ENCODE results near the gene CRADD. TPM values are rescaled to one million over a fixed set of nuclear protein-coding genes. Genes with fewer than 3 reads are reported as not detected.
A peak's percentile ranks its signal among the peaks of the same experiment; 100 is the strongest.

Gene CRADD
- total RNA-seq, 1 donor from 2014 or later = 17.1 TPM

- H3K27me3 ChIP-seq = no peaks in the 10 kb centered on the region
- TF ChIP-seq CTCF (IDR thresholded peaks at IDR 0.05) = no peak
- intact Hi-C loops (cut with DNase I) = no loop called here
- DNase-seq (no peak), ATAC-seq (no peak)
- no peaks in the 10 kb centered on the region for H3K36me3 ChIP-seq
- H3K4me1 ChIP-seq = no peaks in the 10 kb centered on the region
- no peaks in the 10 kb centered on the region for H3K9me3 ChIP-seq
- no peak overlapping the region for H3K27ac ChIP-seq
- H3K4me3 ChIP-seq = no peak overlapping the region
These were observed 52.8 kb downstream of the CRADD start for GRCh38 chr12:93729934-93730333.

- Histone ChIP-seq H3K27me3 (no peaks in the 10 kb centered on the region), H3K4me1 (peaks cover 7% of the 10 kb centered on the region), H3K36me3 (no peaks in the 10 kb centered on the region), H3K4me3 (no peak overlapping the region), H3K27ac (no peak overlapping the region), H3K9me3 (no peaks in the 10 kb centered on the region)
- ATAC-seq (peak; percentile 41), DNase-seq (no peak)
- no peak for TF ChIP-seq CTCF (IDR thresholded peaks at IDR 0.05)
- intact Hi-C loops (cut with DNase I) = no loop called here
These were observed 56.2 kb downstream of the CRADD start for GRCh38 chr12:93733358-93733757.

GRCh38 chr12:93733928-93734327 is 56.8 kb downstream of the CRADD start:
- Histone ChIP-seq H3K4me3 (no peak overlapping the region), H3K4me1 (peaks cover 7% of the 10 kb centered on the region), H3K27me3 (no peaks in the 10 kb centered on the region), H3K9me3 (no peaks in the 10 kb centered on the region), H3K27ac (no peak overlapping the region), H3K36me3 (no peaks in the 10 kb centered on the region)
- DNase-seq (no peak), ATAC-seq (no peak)
- intact Hi-C loops (cut with DNase I) = no loop called here
- no peak for TF ChIP-seq CTCF (IDR thresholded peaks at IDR 0.05)

GRCh38 chr12:93734784-93735183 is 57.6 kb downstream of the CRADD start:
- no peak overlapping the region for H3K27ac ChIP-seq
- ATAC-seq (no peak), DNase-seq (no peak)
- intact Hi-C loops (cut with DNase I) = no loop called here
- H3K9me3 ChIP-seq = no peaks in the 10 kb centered on the region
- H3K36me3 ChIP-seq = no peaks in the 10 kb centered on the region
- no peak for TF ChIP-seq CTCF (IDR thresholded peaks at IDR 0.05)
- H3K4me3 ChIP-seq = no peak overlapping the region
- no peaks in the 10 kb centered on the region for H3K27me3 ChIP-seq
- H3K4me1 ChIP-seq = peaks cover 11% of the 10 kb centered on the region

- Histone ChIP-seq H3K36me3 (no peaks in the 10 kb centered on the region), H3K27me3 (no peaks in the 10 kb centered on the region), H3K4me3 (no peak overlapping the region), H3K4me1 (peaks cover 22% of the 10 kb centered on the region), H3K9me3 (no peaks in the 10 kb centered on the region), H3K27ac (no peak overlapping the region)
- intact Hi-C loops (cut with DNase I) = no loop called here
- ATAC-seq = no peak
- TF ChIP-seq CTCF (IDR thresholded peaks at IDR 0.05) = no peak
- DNase-seq = no peak
These were observed 59.5 kb downstream of the CRADD start for GRCh38 chr12:93736640-93737178.

Data from upper lobe of right lung (tissue), 1 donor.